Effector memory CD8-positive, alpha-beta T cell (primary cell): ENCODE results near the gene MZB1.
A peak's percentile ranks its signal among the peaks of the same experiment; 100 is the strongest.

Experiments used
- ATAC-seq: fragments of 150-1000 bp; cut with Tn5 transposase; replicated peaks from 2 replicates; pipeline ENCODE4 v1.10.0; 2021; ENCODE audit warnings: mild to moderate bottlenecking, moderate library complexity
- DNase-seq, 3 experiments: peaks; one replicate each; pipeline ENCODE4 v3.0.0; 2021
- H3K27ac Mint-ChIP-seq, 2 donors: one replicate each; pipeline ENCODE4 v1.8.0; 2022; ENCODE audit warnings: mild to moderate bottlenecking in 2 of 2, mixed read lengths in 2 of 2, moderate library complexity in 2 of 2
- H3K27me3 Mint-ChIP-seq, 2 donors: one replicate each; pipeline ENCODE4 v1.8.0; 2022; ENCODE audit warnings: mixed read lengths in 2 of 2
- H3K36me3 Mint-ChIP-seq: one replicate; pipeline ENCODE4 v1.8.0; 2022; ENCODE audit warnings: mild to moderate bottlenecking, moderate library complexity, mixed read lengths; ENCODE audit not compliant: insufficient read depth
- H3K4me1 Mint-ChIP-seq, 2 donors: one replicate each; pipeline ENCODE4 v1.8.0; 2022; ENCODE audit warnings: low read depth in 2 of 2, mixed read lengths in 2 of 2
- H3K4me3 Mint-ChIP-seq, 2 donors: one replicate each; pipeline ENCODE4 v1.8.0; 2022; ENCODE audit warnings: mild to moderate bottlenecking in 2 of 2, mixed read lengths in 2 of 2, moderate library complexity in 2 of 2
- H3K9me3 Mint-ChIP-seq, 2 donors: one replicate each; pipeline ENCODE4 v1.8.0; 2022; ENCODE audit warnings: mixed read lengths in 2 of 2

MZB1 gene

DNA sequence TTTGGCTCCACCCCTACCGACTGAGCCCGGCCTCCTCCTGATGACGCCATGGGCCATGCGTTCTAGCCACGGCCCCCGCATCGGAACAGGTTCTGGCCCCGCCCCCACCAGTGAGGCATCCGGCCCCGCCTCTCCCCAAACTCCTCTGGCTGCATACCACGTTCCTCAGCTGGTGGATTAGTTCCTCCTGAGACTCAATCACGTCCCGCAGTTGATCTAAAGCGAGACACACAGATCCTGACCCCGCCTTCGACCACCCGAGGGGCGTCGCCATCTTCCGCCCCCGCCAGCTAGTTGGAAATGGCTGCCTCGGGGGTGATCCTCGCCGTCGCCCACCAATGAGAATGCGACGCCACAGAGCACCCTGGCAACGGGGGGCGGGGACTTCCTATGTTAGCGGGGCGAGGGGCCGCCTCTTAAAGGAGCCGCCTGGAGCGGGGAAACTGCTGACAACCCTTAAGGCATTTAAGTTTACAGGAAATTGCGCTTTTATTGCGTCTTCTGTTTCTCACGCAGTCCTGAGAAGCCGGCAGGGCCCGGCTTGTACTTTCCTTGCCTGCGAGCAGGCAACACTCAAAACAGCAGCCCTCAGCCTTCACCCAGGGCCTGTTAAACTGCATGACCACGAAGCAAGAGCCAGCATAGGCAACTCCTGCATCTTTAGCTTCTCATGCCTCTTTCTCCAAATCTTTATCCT is 14.2 kb upstream of the MZB1 start, which contains the start of gene SPATA24:
SPATA24 (minus strand) TSS at position 303 of the 697 bp plus-strand sequence; CDS start at position 274, 29 bp downstream.
- Mint-ChIP-seq H3K27ac (peak within 1 kb of the TSS; percentile 94 to 95), H3K4me1 (peaks cover 25 to 27% of the 10 kb centered on the region in 2 donors), H3K4me3 (peak within 1 kb of the TSS; percentile 89 to 91), H3K9me3 (no peaks in the 10 kb centered on the region), H3K36me3 (peaks cover 6% of the 10 kb centered on the region), H3K27me3 (no peaks in the 10 kb centered on the region)
- peak; percentile 95 to 97 (median 95) for DNase-seq
- peak; percentile 88 for ATAC-seq

DNA sequence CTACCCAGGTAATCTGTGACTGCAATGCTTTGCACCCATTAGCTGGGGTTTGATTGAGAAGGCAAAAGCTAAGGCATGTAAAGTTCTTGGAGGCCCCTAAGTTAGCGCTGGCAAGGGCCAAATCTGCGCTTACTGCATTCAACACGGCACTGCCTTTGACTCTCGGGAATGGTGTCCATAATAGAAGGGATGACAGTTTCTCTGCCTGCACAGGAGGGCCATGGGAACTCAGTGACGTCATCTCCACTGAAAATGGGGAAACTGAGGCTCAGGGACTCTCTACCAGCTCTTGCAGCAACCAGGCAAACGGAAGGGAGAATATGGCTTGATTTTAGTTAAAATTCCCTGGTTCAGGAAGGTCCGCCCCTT is 13.7 kb upstream of the MZB1 start:
- peak overlapping the region; percentile 89 to 91 for H3K4me3 Mint-ChIP-seq
- H3K9me3 Mint-ChIP-seq: no peaks in the 10 kb centered on the region
- no peak for ATAC-seq
- peaks cover 25 to 27% of the 10 kb centered on the region in 2 donors for H3K4me1 Mint-ChIP-seq
- no peak for DNase-seq
- H3K36me3 Mint-ChIP-seq: peaks cover 6% of the 10 kb centered on the region
- no peaks in the 10 kb centered on the region for H3K27me3 Mint-ChIP-seq
- peak overlapping the region; percentile 94 to 95 for H3K27ac Mint-ChIP-seq

DNA sequence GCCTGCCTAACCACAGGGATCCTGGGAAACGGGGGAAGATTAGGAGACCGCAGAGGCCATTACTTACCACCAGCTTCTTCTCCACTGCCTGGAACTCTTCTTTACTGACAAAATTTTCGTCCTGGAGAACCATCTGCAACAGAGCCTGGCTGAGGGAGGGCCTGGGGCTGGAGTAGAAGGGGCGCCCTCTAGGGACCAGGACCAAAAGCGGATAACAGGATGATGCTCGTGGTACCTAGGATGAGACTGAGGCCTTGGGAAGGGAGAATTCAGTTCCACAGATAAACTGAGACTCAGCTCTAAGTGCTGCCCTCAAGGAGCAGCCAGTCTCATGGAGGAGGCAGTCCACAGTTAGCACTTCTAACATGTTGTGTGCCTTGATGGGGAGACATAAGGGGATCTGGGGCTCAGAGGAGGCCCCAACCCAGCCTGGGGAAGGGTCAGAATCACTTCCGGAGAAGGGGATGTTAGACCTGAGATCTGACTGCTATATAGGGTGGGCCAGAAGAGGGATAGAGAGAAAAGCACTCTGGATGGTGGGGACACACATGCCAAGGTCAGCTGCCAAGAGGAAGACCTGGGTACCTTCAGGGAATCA is 12.9 kb upstream of the MZB1 start:
- Mint-ChIP-seq H3K36me3 (peaks cover 6% of the 10 kb centered on the region), H3K9me3 (no peaks in the 10 kb centered on the region), H3K27ac (peak overlapping the region; percentile 94 to 95), H3K27me3 (no peaks in the 10 kb centered on the region), H3K4me1 (peaks cover 25 to 27% of the 10 kb centered on the region in 2 donors), H3K4me3 (peak overlapping the region; percentile 89 to 91)
- DNase-seq (no peak), ATAC-seq (no peak)

DNA sequence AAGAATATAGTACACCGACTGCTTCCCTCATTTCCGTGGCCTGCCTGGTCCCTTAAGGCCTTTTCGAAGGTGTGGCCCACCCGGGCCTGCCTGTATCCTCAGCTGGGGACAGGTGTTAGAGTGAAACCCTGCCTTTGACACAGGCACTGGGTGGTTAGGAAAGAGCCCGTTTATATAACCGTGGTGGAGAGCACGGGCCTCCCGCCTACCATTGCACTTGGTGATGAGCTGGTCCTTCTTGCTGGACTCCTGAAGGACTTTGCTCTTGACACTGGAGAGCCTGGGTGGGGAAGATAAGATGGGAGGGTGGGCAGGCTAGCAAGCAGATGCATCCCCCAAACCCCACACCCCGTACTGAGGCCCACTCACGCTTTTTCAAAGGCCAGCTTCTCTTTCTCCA is 11.8 kb upstream of the MZB1 start:
- Mint-ChIP-seq H3K4me1 (peaks cover 25 to 28% of the 10 kb centered on the region in 2 donors), H3K27ac (no peak overlapping the region), H3K9me3 (no peaks in the 10 kb centered on the region), H3K27me3 (no peaks in the 10 kb centered on the region), H3K36me3 (peaks cover 6% of the 10 kb centered on the region), H3K4me3 (no peak overlapping the region)
- DNase-seq (no peak), ATAC-seq (no peak)

DNA sequence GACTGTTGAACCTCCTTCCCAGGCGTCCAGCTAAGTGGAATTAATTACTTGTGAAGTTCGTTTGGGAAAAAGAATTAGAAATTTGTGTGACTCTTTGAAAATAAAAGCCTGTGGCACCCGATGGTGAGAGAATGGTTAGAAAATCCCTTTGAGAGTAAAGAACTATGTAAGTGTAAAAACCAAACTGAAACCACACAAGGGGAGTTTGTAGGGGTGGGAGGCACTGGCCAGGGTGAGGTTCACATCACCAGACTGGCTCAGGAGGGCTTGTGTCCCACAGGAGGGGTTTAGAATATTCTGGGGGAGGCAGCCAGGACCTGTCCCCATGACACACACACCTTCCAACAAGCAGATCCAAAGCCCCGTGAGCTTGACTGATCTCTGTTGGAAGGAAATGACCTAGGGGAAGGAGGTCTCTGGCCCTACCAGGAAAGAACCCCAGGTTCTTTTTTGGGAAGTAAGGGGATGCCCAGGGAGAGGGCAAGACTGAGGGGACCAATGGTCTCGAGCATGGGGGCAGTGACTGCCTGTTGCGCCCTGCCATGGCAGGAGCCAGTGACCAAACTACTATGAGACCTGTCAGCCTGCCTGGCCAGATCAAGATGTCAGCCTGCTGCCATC is 9.9 kb upstream of the MZB1 start:
- no peaks in the 10 kb centered on the region for H3K27me3 Mint-ChIP-seq
- H3K36me3 Mint-ChIP-seq: peaks cover 6% of the 10 kb centered on the region
- H3K9me3 Mint-ChIP-seq: no peaks in the 10 kb centered on the region
- peaks cover 24 to 29% of the 10 kb centered on the region in 2 donors for H3K4me1 Mint-ChIP-seq
- DNase-seq: no peak
- H3K27ac Mint-ChIP-seq: peak overlapping the region in 1 of 2 donors; percentile 33
- peak overlapping the region in 1 of 2 donors; percentile 2 for H3K4me3 Mint-ChIP-seq
- ATAC-seq: no peak

DNA sequence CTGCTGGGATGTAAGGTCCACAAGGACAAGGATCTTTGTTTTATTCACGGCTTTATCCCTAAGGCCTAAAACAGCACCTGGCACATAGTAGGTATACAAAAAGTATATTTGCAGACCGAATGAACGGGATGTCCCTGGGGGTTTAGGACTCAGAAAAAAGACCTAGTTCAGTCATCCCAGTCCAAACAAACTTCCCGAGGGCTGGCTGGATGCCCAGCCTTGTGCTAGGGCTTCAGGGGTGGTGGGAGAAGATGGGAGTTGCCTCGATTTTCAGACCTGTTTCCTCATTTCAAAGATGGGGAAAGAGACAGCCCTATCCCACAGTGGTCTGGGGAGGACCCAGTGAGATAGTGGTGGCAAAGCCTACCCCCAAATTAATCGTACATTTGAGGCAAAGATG is 8.2 kb upstream of the MZB1 start:
- Mint-ChIP-seq H3K4me3 (no peak overlapping the region), H3K27ac (no peak overlapping the region), H3K9me3 (no peaks in the 10 kb centered on the region), H3K4me1 (peaks cover 11 to 18% of the 10 kb centered on the region in 2 donors), H3K36me3 (no peaks in the 10 kb centered on the region), H3K27me3 (no peaks in the 10 kb centered on the region)
- DNase-seq (no peak), ATAC-seq (no peak)

DNA sequence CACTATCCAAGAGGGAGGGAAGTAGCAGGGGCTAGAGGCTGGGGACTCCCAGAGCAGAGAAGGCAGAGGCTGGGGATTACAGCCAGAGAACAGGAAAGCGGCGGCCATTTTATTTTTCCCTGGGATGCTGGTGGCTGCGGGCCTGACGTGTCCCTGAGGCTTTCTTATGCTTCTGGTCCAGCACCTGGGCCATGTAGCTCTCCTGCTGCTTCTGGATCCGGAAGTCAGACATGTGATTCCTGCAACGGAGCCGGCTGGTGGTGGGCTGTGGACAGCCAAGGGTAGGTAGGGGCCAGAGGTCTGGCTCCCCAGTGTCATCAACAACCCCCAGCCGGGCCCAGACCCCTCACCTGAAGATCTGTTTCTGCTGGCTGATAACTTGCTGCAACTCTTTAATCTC is 7.0 kb upstream of the MZB1 start:
- ATAC-seq (no peak), DNase-seq (no peak)
- no peaks in the 10 kb centered on the region for H3K36me3 Mint-ChIP-seq
- H3K27ac Mint-ChIP-seq: no peak overlapping the region
- H3K9me3 Mint-ChIP-seq: no peaks in the 10 kb centered on the region
- H3K27me3 Mint-ChIP-seq: no peaks in the 10 kb centered on the region
- H3K4me1 Mint-ChIP-seq: peaks cover 13 to 16% of the 10 kb centered on the region in 2 donors
- H3K4me3 Mint-ChIP-seq: no peak overlapping the region

DNA sequence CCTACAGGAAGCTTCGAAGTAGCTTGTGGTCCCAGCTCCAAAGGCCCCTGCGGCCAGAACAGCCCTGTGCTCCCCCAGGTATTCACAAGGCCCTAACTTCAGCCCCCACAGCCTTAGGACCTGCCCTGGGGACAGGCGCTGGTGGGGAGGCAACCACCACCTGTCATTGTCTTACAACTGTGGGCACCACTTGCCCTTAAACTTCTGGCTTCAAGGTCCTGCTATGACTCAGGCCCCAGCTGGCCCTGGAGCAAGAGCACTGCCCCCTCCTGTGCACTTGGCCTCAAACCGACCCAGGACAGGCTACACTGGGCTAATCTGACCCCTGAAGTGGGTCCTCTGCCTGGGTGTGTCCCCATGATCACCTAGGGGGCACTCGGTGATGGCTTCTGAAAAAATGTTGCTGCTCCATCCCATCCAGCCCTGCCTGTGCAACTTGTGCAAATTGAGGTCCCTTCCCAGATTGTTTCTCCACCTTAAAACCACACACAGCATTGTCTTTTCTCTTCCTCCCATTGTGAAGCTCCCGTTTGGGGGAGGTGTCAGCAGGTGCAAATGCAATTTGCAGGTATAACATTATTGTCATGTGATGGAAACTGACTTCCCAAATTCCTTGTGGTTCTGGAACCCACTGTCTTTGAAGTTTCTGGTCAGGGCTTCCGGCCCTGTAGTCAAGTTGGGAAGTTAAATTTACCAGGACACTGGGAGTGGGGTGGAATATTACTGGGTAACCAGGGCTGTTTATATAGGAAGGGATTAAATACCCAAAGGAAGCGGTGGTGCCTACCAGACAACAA is 6.3 kb upstream of the MZB1 start:
- Mint-ChIP-seq H3K27ac (no peak overlapping the region), H3K9me3 (no peaks in the 10 kb centered on the region), H3K4me1 (peaks cover 19 to 22% of the 10 kb centered on the region in 2 donors), H3K36me3 (no peaks in the 10 kb centered on the region), H3K27me3 (no peaks in the 10 kb centered on the region), H3K4me3 (peak overlapping the region in 1 of 2 donors; percentile 63)
- no peak for ATAC-seq
- DNase-seq: no peak

DNA sequence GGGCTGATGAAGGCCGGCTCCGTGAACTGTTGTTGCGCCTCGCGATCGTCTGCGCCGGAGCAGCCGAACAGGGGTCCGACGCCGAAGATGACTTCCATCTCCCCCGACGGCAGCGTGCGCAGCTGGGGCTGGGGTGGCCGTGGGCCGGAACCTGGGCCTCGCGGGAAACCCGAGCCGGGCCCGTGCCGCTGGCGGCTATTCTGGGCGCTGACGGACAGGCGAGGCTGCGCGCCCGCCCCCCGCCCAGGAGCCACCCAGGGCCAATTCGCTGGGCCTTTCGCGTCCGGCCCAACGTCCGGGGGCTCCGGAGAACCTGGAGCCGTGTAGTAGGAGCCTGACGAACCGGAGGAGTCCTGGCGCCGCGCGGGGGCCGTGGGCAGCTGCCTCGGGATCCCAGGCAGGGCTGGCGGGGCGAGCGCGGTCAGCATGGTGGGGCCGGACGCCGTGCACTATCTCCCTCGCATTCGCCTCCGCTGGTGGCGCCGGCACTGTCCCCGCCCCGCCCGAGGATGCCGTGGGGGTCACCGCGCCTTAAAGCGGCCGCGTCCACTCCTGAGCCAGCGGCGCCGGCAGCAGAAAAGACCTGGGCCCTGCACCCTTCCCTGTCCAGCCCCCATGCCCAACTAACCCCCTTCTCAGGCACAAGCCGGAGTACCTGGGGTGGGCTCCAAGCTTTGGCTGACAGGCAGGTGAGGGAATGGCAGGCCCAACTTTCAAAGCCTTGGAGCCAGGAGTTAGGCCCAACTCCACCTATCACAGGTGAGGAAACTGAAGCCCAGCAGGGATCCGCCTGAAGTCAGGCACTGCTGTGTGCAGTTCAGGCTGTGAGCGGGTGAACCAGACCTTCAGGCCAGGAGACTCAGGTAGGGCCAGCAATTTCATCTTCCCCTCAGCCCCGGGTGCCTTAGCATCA is 5.2 kb upstream of the MZB1 start, which contains the start of gene PROB1:
PROB1 (minus strand) TSS at position 451 of the 913 bp plus-strand sequence; CDS start at position 428, 23 bp downstream.
- ATAC-seq (no peak), DNase-seq (no peak)
- no peaks in the 10 kb centered on the region for H3K27me3 Mint-ChIP-seq
- H3K4me1 Mint-ChIP-seq: peaks cover 30 to 34% of the 10 kb centered on the region in 2 donors
- peak within 1 kb of the TSS; percentile 92 to 93 for H3K4me3 Mint-ChIP-seq
- H3K27ac Mint-ChIP-seq: no peak within 1 kb of the TSS
- H3K9me3 Mint-ChIP-seq: no peaks in the 10 kb centered on the region
- peaks cover 4% of the 10 kb centered on the region for H3K36me3 Mint-ChIP-seq

DNA sequence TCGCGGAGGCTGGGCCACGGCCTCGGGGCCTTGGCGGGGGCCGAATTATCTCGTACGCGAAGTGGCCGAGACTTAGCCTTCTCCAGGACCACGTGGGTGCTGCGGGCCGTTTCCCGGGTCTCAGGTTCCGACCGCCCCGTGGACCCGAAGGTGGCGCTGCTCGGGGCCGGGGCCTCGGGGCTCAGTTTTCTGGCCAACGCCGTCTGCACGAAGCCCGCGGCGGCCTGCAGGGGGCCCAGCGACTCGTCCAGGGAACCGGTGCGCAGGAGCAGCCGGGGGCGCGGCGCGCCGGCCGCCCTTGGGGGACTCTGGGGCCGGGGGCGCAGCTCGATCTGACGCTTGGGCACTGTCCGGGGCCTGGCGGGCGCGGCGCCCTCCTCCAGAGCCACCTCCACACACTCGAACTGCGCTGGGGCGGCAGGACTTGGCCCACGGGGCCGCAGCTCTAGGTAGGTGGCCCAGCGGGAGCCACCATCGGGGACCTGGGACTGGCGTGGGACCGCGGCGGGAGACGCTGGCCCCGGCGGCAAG is 4.5 kb upstream of the MZB1 start:
- Mint-ChIP-seq H3K36me3 (peaks cover 10% of the 10 kb centered on the region), H3K4me1 (peaks cover 31 to 37% of the 10 kb centered on the region in 2 donors), H3K9me3 (no peaks in the 10 kb centered on the region), H3K27me3 (no peaks in the 10 kb centered on the region), H3K27ac (no peak overlapping the region), H3K4me3 (peak overlapping the region; percentile 92 to 93)
- DNase-seq (peak; percentile 33 to 42 (median 37)), ATAC-seq (no peak)

DNA sequence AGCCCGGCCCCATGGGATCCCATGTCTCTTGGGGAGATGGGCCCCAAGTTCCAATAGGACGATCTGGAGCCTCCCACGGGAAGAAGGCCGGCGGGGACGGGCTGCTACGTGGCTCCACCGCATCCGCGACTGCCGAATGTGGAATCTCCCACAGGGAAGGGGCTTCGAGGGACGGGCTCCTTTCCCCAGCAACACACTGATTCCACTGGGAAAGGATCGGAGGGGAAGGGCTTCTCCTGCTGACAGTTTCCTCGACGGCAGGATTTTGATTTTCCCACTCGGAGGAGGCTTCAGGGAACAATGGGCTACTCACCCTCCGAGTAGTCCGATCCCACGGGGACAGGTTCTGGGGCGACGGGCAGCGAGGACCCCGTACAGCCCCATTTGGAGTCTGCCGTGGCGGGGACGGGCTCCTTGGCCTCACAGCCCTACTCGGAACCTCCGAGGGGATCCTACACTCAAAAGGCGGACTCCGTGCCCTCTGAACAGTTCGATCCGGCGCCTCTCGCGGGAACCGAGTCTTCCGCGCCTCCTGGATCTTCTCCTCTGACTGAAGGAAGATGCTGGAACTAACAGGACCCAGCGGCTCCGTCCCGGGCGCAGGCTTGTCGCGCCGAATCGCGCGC is 3.9 kb upstream of the MZB1 start:
- H3K27me3 Mint-ChIP-seq: no peaks in the 10 kb centered on the region
- DNase-seq: no peak
- H3K36me3 Mint-ChIP-seq: peaks cover 10% of the 10 kb centered on the region
- H3K9me3 Mint-ChIP-seq: no peaks in the 10 kb centered on the region
- ATAC-seq: no peak
- peak overlapping the region; percentile 92 to 93 for H3K4me3 Mint-ChIP-seq
- peak overlapping the region; percentile 78 to 89 for H3K27ac Mint-ChIP-seq
- H3K4me1 Mint-ChIP-seq: peaks cover 34 to 39% of the 10 kb centered on the region in 2 donors
